Endothelial cell (in vitro differentiated cells): ENCODE data around the gene SLC26A8. TPM values are rescaled to one million over a fixed set of nuclear protein-coding genes. Genes with fewer than 3 reads are reported as not detected.

ENCODE experiments used
- DNase-seq: peaks from one replicate; pipeline ENCODE4 v3.0.0; 2021; ENCODE audit warnings: low spot score
- H3K27ac Mint-ChIP-seq: one replicate; pipeline ENCODE4 v1.8.0; 2021; ENCODE audit warnings: mixed read lengths, inconsistent platforms; ENCODE audit not compliant: unreplicated experiment
- H3K27me3 Mint-ChIP-seq: one replicate; pipeline ENCODE4 v1.8.0; 2021; ENCODE audit warnings: mild to moderate bottlenecking, moderate library complexity, mixed read lengths, inconsistent platforms; ENCODE audit not compliant: unreplicated experiment
- H3K36me3 Mint-ChIP-seq: one replicate; pipeline ENCODE4 v1.8.0; 2021; ENCODE audit warnings: mild to moderate bottlenecking, low read depth, mixed read lengths, inconsistent platforms; ENCODE audit not compliant: unreplicated experiment
- H3K4me1 Mint-ChIP-seq: one replicate; pipeline ENCODE4 v1.8.0; 2021; ENCODE audit warnings: mild to moderate bottlenecking, mixed read lengths, inconsistent platforms; ENCODE audit not compliant: unreplicated experiment
- H3K4me3 Mint-ChIP-seq: one replicate; pipeline ENCODE4 v1.8.0; 2021; ENCODE audit warnings: mild to moderate bottlenecking, mixed read lengths, inconsistent platforms; ENCODE audit not compliant: unreplicated experiment
- H3K9me3 Mint-ChIP-seq: one replicate; pipeline ENCODE4 v1.8.0; 2021; ENCODE audit warnings: mixed read lengths, inconsistent platforms; ENCODE audit not compliant: unreplicated experiment
- total RNA-seq: library from RNA; stranded (reverse); fragmentation: NEBNext Ultra II Directional; extraction: Animal tissue kit (Norgen Biotek cat#: 25700); gene quantifications from one replicate; pipeline ENCODE4 v1.2.1, GENCODE V29; 2021; ENCODE audit not compliant: unreplicated experiment
- TF ChIP-seq, protein P1 (sequence below): fragments of 200-600 bp; sonication (generic); IDR thresholded peaks from one replicate; pipeline ENCODE4 v1.5.0; 2021; ENCODE audit warnings: antibody characterized with exemption; ENCODE audit not compliant: unreplicated experiment

Gene SLC26A8
- total RNA-seq, 1 donor from 2014 or later, result 0.97 TPM

DNA sequence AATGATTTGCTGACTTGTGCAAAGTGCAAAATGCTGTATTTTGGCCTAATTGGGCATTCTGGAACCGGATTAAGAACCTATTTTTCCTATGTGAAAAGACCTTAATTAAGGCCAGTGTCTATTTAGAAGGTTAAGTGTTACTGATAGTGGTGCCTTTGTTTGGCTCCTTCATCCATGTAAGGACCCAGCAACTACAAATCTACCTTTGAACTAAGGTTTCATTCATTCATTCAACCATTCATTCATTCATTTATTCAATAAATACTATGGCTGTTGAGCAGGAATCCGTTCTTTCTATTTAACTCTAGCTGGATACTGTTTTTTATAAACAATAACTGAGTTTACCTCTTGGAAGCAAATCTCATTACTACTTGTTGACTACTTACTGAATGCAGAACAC is 36.8 kb upstream of the SLC26A8 start:
- no peak for DNase-seq
- TF ChIP-seq, protein P1, sequence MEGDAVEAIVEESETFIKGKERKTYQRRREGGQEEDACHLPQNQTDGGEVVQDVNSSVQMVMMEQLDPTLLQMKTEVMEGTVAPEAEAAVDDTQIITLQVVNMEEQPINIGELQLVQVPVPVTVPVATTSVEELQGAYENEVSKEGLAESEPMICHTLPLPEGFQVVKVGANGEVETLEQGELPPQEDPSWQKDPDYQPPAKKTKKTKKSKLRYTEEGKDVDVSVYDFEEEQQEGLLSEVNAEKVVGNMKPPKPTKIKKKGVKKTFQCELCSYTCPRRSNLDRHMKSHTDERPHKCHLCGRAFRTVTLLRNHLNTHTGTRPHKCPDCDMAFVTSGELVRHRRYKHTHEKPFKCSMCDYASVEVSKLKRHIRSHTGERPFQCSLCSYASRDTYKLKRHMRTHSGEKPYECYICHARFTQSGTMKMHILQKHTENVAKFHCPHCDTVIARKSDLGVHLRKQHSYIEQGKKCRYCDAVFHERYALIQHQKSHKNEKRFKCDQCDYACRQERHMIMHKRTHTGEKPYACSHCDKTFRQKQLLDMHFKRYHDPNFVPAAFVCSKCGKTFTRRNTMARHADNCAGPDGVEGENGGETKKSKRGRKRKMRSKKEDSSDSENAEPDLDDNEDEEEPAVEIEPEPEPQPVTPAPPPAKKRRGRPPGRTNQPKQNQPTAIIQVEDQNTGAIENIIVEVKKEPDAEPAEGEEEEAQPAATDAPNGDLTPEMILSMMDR, result no peak
- peaks cover 4% of the 10 kb centered on the region for H3K27me3 Mint-ChIP-seq
- H3K4me1 Mint-ChIP-seq, result peaks cover 14% of the 10 kb centered on the region
- peaks cover 16% of the 10 kb centered on the region for H3K36me3 Mint-ChIP-seq
- peak overlapping the region; percentile 6 for H3K4me3 Mint-ChIP-seq
- no peak overlapping the region for H3K27ac Mint-ChIP-seq
- no peaks in the 10 kb centered on the region for H3K9me3 Mint-ChIP-seq

DNA sequence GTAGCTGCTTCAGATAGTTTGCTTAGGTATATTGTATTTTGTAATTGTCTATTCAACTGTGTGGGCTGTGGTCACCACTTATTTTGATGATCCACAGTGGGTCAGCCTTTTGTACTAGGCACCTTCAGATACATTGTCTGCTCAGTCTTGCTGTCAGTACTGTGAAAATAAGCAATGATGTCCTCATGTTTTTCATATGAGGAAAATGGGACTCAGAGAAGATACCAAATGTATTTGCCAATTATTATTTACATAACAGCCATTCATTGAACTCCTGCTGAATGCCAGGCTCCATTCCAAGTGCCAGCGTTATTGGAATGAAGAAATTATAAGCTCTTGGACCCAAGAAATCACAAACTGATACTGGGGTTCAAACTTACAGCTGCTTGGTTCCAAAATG is 31.7 kb upstream of the SLC26A8 start:
- H3K27ac Mint-ChIP-seq, result no peak overlapping the region
- H3K4me3 Mint-ChIP-seq, result no peak overlapping the region
- H3K4me1 Mint-ChIP-seq, result no peaks in the 10 kb centered on the region
- H3K36me3 Mint-ChIP-seq, result peaks cover 16% of the 10 kb centered on the region
- TF ChIP-seq, protein P1, result no peak
- DNase-seq, result no peak
- H3K27me3 Mint-ChIP-seq, result peaks cover 4% of the 10 kb centered on the region
- no peaks in the 10 kb centered on the region for H3K9me3 Mint-ChIP-seq

GRCh38 chr6:36054956-36055355 is 30.5 kb upstream of the SLC26A8 start:
- Mint-ChIP-seq H3K27me3 (peaks cover 4% of the 10 kb centered on the region), H3K36me3 (peaks cover 11% of the 10 kb centered on the region), H3K4me3 (no peak overlapping the region), H3K27ac (no peak overlapping the region), H3K9me3 (no peaks in the 10 kb centered on the region), H3K4me1 (no peaks in the 10 kb centered on the region)
- no peak for DNase-seq
- TF ChIP-seq, protein P1, result no peak

- H3K27me3 Mint-ChIP-seq, result peaks cover 2% of the 10 kb centered on the region
- no peaks in the 10 kb centered on the region for H3K4me1 Mint-ChIP-seq
- no peak for DNase-seq
- H3K9me3 Mint-ChIP-seq, result no peaks in the 10 kb centered on the region
- H3K27ac Mint-ChIP-seq, result no peak overlapping the region
- TF ChIP-seq, protein P1, result no peak
- H3K36me3 Mint-ChIP-seq, result peaks cover 7% of the 10 kb centered on the region
- no peak overlapping the region for H3K4me3 Mint-ChIP-seq
These were observed 30.0 kb upstream of the SLC26A8 start for GRCh38 chr6:36054415-36054814.

DNA sequence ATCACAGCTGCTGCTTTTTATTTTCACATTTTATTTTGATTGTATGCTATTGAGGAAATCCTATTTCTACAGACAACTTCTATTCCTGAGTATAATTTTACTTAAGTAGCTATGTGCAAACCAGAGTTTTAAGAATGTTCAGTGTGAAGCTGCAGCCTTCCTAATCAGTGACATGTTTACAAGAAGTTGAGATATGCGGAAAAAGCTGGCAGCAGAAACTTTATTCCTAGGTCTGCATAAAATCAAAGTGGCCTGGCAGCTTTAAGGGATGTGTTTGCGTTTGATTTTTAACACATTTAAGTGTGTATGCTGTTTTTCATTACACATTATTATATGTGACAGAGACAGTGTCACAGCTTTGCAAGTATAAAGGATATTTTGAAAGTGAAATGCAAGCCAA is 29.4 kb upstream of the SLC26A8 start:
- H3K36me3 Mint-ChIP-seq, result peaks cover 4% of the 10 kb centered on the region

More for the DNA sequence above, 29.4 kb upstream of the SLC26A8 start:
- TF ChIP-seq, protein P1, result no peak
- no peak overlapping the region for H3K4me3 Mint-ChIP-seq
- no peak overlapping the region for H3K27ac Mint-ChIP-seq
- no peaks in the 10 kb centered on the region for H3K27me3 Mint-ChIP-seq
- no peak for DNase-seq
- H3K9me3 Mint-ChIP-seq, result no peaks in the 10 kb centered on the region
- H3K4me1 Mint-ChIP-seq, result no peaks in the 10 kb centered on the region
